Rectal smooth muscle tissue (tissue), 1 donor: ENCODE data around the gene ROS1.
"Not testable (repeated sequence)": the region's sequence is repeated elsewhere in the genome, so short reads cannot be mapped to it uniquely, and the experiment has no call there.

Experiments used
- H3K27ac ChIP-seq: one replicate; pipeline ENCODE4 v1.7.0; 2013; ENCODE audit warnings: low read depth, low read length, inconsistent platforms
- H3K27me3 ChIP-seq: one replicate; pipeline ENCODE4 v1.7.0; 2013; ENCODE audit warnings: low read length; ENCODE audit not compliant: control insufficient read depth, insufficient read depth
- H3K36me3 ChIP-seq: one replicate; pipeline ENCODE4 v1.7.0; 2013; ENCODE audit warnings: low read length; ENCODE audit not compliant: control insufficient read depth, insufficient read depth
- H3K4me1 ChIP-seq: one replicate; pipeline ENCODE4 v1.7.0; 2013; ENCODE audit warnings: low read length; ENCODE audit not compliant: control insufficient read depth, insufficient read depth
- H3K4me3 ChIP-seq: one replicate; pipeline ENCODE4 v1.7.0; 2013; ENCODE audit warnings: low read length
- H3K9ac ChIP-seq: one replicate; pipeline ENCODE4 v1.7.0; 2013; ENCODE audit warnings: low read length

The ROS1 gene

GRCh38 chr6:117425431-117426153, at the start of gene ROS1:
Gene ROS1, minus strand, starts transcription at chr6:117425942. Its CDS starts 286 bp downstream, at chr6:117425656.
- Histone ChIP-seq H3K9ac (no peak within 1 kb of the TSS), H3K27ac (no peak within 1 kb of the TSS), H3K36me3 (no peaks in the 10 kb centered on the region), H3K4me1 (no peaks in the 10 kb centered on the region), H3K4me3 (no peak within 1 kb of the TSS), H3K27me3 (no peaks in the 10 kb centered on the region)

- Histone ChIP-seq H3K27ac (no peak overlapping the region), H3K4me1 (no peaks in the 10 kb centered on the region), H3K27me3 (no peaks in the 10 kb centered on the region), H3K9ac (no peak overlapping the region), H3K36me3 (no peaks in the 10 kb centered on the region), H3K4me3 (no peak overlapping the region)
These were observed 47.7 kb upstream of the ROS1 start for GRCh38 chr6:117473401-117473800.

GRCh38 chr6:117472667-117473066, 46.9 kb upstream of the ROS1 start:
- H3K27me3 ChIP-seq, result no peaks in the 10 kb centered on the region
- no peak overlapping the region for H3K27ac ChIP-seq
- H3K4me3 ChIP-seq, result no peak overlapping the region
- H3K36me3 ChIP-seq, result no peaks in the 10 kb centered on the region
- H3K9ac ChIP-seq, result no peak overlapping the region
- H3K4me1 ChIP-seq, result no peaks in the 10 kb centered on the region

GRCh38 chr6:117469791-117470190, 44.0 kb upstream of the ROS1 start:
- H3K36me3 ChIP-seq, result no peaks in the 10 kb centered on the region
- H3K4me3 ChIP-seq, result no peak overlapping the region
- H3K4me1 ChIP-seq, result no peaks in the 10 kb centered on the region
- no peak overlapping the region for H3K27ac ChIP-seq
- no peak overlapping the region for H3K9ac ChIP-seq
- no peaks in the 10 kb centered on the region for H3K27me3 ChIP-seq

DNA sequence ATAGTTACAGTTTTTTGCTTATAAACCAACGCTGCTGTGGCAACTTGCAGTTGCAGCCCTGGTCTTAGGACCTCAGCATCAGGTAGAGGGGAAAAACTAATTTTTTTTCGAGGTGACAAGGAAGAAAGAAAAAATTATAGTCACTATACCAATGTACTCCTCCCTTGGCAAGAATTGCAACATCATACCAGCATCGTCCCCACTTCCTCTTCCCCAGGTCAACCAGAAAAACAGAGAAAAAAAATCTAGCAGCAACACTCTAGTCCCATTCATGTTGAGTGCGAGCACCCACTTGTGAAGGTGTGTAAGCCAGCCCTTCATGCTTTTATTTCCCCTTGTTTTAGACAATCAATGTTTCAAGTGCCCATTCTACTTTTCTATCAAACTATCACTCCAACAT, 43.6 kb upstream of the ROS1 start:
- Histone ChIP-seq H3K36me3 (no peaks in the 10 kb centered on the region), H3K27me3 (no peaks in the 10 kb centered on the region), H3K27ac (no peak overlapping the region), H3K4me3 (no peak overlapping the region), H3K9ac (no peak overlapping the region), H3K4me1 (no peaks in the 10 kb centered on the region)

- H3K4me1 ChIP-seq, H3K27me3 ChIP-seq, H3K4me3 ChIP-seq, H3K9ac ChIP-seq, H3K36me3 ChIP-seq, H3K27ac ChIP-seq: not testable (repeated sequence)
These were observed 42.8 kb upstream of the ROS1 start for GRCh38 chr6:117468527-117468926.

DNA sequence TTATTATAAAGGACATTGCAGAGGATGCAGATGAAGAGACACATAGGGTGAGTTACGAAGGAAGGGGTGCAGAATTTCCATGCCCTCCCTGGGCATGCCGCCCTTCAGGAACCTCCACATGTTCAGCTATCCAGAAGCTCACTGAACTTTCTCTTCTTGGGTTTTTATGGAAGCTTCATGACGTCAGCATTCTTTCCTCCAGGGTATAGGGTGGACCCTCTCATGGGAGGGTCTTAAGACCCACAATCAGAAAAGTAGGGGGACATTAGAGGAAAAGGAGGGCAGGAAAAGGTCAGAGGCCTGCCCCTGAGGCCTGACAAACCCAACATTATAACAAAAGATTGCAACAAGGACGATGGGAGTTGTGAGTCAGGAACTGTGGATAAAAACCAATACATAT, 42.1 kb upstream of the ROS1 start:
- H3K4me1 ChIP-seq, result no peaks in the 10 kb centered on the region
- H3K27me3 ChIP-seq, result no peaks in the 10 kb centered on the region
- H3K4me3 ChIP-seq, result no peak overlapping the region
- H3K27ac ChIP-seq, result no peak overlapping the region
- H3K36me3 ChIP-seq, result no peaks in the 10 kb centered on the region
- no peak overlapping the region for H3K9ac ChIP-seq

- Histone ChIP-seq H3K9ac (no peak overlapping the region), H3K36me3 (no peaks in the 10 kb centered on the region), H3K4me1 (no peaks in the 10 kb centered on the region), H3K27ac (no peak overlapping the region), H3K27me3 (no peaks in the 10 kb centered on the region), H3K4me3 (no peak overlapping the region)
These were observed 39.9 kb upstream of the ROS1 start for GRCh38 chr6:117465691-117466090.

GRCh38 chr6:117464700-117465099, 39.0 kb upstream of the ROS1 start:
- no peaks in the 10 kb centered on the region for H3K4me1 ChIP-seq
- no peaks in the 10 kb centered on the region for H3K36me3 ChIP-seq
- no peak overlapping the region for H3K27ac ChIP-seq
- no peak overlapping the region for H3K4me3 ChIP-seq
- H3K9ac ChIP-seq, result no peak overlapping the region
- no peaks in the 10 kb centered on the region for H3K27me3 ChIP-seq

DNA sequence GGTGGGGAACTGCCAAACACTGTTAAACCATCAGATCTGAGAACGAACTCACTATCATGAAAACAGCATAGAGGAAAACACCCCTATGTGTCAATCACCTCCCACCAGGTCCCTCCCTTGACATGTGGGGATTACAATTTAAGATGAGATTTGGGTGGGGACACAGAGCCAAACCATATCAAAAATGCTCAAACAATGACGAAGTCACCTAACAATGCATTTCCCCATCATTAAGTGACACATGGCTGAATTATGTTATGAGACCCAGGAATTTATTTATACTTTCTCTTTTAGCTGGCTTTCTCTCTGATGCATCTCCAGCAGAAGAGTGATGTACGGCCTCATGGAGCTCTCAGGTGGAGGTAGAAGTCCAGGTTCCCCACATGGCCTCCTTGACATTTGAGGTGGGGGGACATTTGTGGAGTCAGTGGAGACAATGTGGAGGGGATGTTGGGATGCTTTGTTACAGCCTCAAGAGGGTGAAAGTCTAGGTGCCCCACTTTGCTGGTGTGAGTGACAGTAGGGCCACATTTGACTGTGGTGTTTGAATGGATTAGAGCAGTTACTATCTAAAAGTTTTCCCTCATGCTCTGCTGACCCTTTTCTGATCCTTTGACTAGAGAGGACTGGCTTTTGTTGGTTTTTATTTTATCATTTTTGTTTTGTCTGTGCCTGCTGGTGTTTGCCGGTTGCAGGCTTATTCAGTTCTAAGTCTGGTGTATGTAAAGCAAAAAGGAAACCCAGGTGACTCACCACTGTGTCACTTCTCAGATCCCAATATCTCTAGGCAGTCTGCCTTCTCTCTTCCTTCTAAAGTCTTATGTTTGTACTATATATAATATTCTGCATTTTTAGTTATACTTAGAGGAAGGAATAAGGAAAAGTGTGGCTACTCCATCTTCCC, 38.3 kb upstream of the ROS1 start:
- Histone ChIP-seq H3K4me1 (no peaks in the 10 kb centered on the region), H3K4me3 (no peak overlapping the region), H3K36me3 (no peaks in the 10 kb centered on the region), H3K27ac (no peak overlapping the region), H3K27me3 (no peaks in the 10 kb centered on the region), H3K9ac (no peak overlapping the region)

- no peak overlapping the region for H3K9ac ChIP-seq
- no peaks in the 10 kb centered on the region for H3K27me3 ChIP-seq
- no peak overlapping the region for H3K4me3 ChIP-seq
- no peaks in the 10 kb centered on the region for H3K4me1 ChIP-seq
- H3K36me3 ChIP-seq, result no peaks in the 10 kb centered on the region
- no peak overlapping the region for H3K27ac ChIP-seq
These were observed 33.6 kb upstream of the ROS1 start for GRCh38 chr6:117459204-117459944.

- H3K27ac ChIP-seq, result no peak overlapping the region
These were observed 31.3 kb upstream of the ROS1 start for GRCh38 chr6:117456998-117457397.

More at GRCh38 chr6:117456998-117457397, 31.3 kb upstream of the ROS1 start:
- no peak overlapping the region for H3K9ac ChIP-seq
- no peaks in the 10 kb centered on the region for H3K36me3 ChIP-seq
- no peaks in the 10 kb centered on the region for H3K4me1 ChIP-seq
- no peak overlapping the region for H3K4me3 ChIP-seq
- H3K27me3 ChIP-seq, result no peaks in the 10 kb centered on the region
